ENCODE data around the gene MS4A4E. TPM values are rescaled to one million over a fixed set of nuclear protein-coding genes. Genes with fewer than 3 reads are reported as not detected.

MS4A4E gene
- total and polyA plus RNA-seq, 2 of the 13 experiments (the other 11 are each of a cell fraction or from before 2014, with no cell fraction given) = not detected

DNA sequence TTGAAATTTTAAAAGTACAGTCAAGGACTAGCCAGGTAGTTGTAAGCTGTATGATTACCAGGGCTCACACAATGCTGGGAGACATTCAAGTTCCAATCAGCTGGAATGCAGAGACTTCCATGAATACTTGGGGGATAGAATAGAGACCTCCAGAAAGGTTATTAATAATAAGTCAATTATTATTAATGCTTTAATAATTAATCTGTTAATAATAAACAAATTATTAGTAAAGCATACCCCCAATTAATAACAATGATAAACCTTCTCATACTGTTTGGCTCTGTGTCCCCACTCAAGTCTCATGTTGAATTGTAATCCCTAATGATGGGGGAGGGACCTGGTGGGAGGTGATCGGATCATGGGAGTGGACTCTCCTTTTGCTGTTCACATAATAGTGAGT lies 45.5 kb downstream of the MS4A4E start:
- intact Hi-C loops (cut with micrococcal nuclease; ENCODE audit: unreplicated experiment) = no loop called here
- CTCF ChIA-PET (ENCODE audit: low intra/inter-chr PET ratio, low total read pairs) = no interaction called here

More for the DNA sequence above, 45.5 kb downstream of the MS4A4E start:
- Histone ChIP-seq H3K27me3 (ENCODE audit: control insufficient read depth in 1 of 2, insufficient read depth in 2 of 2, low read length in 2 of 2) (no peaks in the 10 kb centered on the region; a peak in 1 of 5 replicates), H4K20me1 (ENCODE audit: insufficient read depth, low read length) (no peaks in the 10 kb centered on the region), H3K9me3 (ENCODE audit: low read length) (no peaks in the 10 kb centered on the region), H3K79me2 (ENCODE audit: insufficient read depth, low read length) (no peaks in the 10 kb centered on the region), H3K4me2 (ENCODE audit: low read depth, low read length) (no peak overlapping the region), H3K9ac (ENCODE audit: insufficient read depth, low read depth, low read length) (no peak overlapping the region), H3K36me3 (replicated peaks in 1 of 2; ENCODE audit: control insufficient read depth in 1 of 2, insufficient read depth in 2 of 2, low read length in 2 of 2) (no peaks in the 10 kb centered on the region), H2AFZ (ENCODE audit: low read length) (no peak overlapping the region), H3K4me3 (replicated peaks in 1 of 3; ENCODE audit: insufficient read depth in 1 of 3, low read depth in 2 of 3, low read length in 3 of 3) (no peak overlapping the region), H3K27ac (ENCODE audit: extremely low read length, insufficient read depth, low read length) (no peak overlapping the region), H3K4me1 (ENCODE audit: insufficient read depth, low read length) (no peaks in the 10 kb centered on the region)
- in situ Hi-C loops (cut with HindIII; ENCODE audit: extremely low pct_ligation_motif_present, low pct_unique_long_range_greater_than_20kb) = no loop called here
- no peak for ATAC-seq
- POLR2A ChIA-PET = no interaction called here
- BruUV-seq (replicated peaks) = no TSS peak
- TF ChIP-seq STAT5B (CRISPR knock-in tag; IDR thresholded peaks at IDR 0.05) = no peak
- no peak for TF ChIP-seq ZNF883 (CRISPR knock-in tag; IDR thresholded peaks at IDR 0.05; ENCODE audit: not compliant biosample characterization)
- TF ChIP-seq, protein P1, sequence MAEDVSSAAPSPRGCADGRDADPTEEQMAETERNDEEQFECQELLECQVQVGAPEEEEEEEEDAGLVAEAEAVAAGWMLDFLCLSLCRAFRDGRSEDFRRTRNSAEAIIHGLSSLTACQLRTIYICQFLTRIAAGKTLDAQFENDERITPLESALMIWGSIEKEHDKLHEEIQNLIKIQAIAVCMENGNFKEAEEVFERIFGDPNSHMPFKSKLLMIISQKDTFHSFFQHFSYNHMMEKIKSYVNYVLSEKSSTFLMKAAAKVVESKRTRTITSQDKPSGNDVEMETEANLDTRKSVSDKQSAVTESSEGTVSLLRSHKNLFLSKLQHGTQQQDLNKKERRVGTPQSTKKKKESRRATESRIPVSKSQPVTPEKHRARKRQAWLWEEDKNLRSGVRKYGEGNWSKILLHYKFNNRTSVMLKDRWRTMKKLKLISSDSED (CRISPR knock-in tag; IDR thresholded peaks at IDR 0.05) = no peak
- TF ChIP-seq, protein P2, sequence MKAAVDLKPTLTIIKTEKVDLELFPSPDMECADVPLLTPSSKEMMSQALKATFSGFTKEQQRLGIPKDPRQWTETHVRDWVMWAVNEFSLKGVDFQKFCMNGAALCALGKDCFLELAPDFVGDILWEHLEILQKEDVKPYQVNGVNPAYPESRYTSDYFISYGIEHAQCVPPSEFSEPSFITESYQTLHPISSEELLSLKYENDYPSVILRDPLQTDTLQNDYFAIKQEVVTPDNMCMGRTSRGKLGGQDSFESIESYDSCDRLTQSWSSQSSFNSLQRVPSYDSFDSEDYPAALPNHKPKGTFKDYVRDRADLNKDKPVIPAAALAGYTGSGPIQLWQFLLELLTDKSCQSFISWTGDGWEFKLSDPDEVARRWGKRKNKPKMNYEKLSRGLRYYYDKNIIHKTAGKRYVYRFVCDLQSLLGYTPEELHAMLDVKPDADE (CRISPR knock-in tag; IDR thresholded peaks at IDR 0.05) = no peak
- TF ChIP-seq ZFP82 (CRISPR knock-in tag; IDR thresholded peaks at IDR 0.05; ENCODE audit: borderline replicate concordance) = no peak
- TF ChIP-seq FOXO1 (CRISPR knock-in tag; IDR thresholded peaks at IDR 0.05) = no peak
- TF ChIP-seq HNRNPUL1 (IDR thresholded peaks at IDR 0.05; ENCODE audit: low read depth, low read length) = no peak
- TF ChIP-seq ZNF570 (CRISPR knock-in tag; IDR thresholded peaks at IDR 0.05; ENCODE audit: borderline replicate concordance) = no peak
- no peak for TF ChIP-seq ZNF772 (CRISPR knock-in tag; IDR thresholded peaks at IDR 0.05)
- TF ChIP-seq ZNF180 (CRISPR knock-in tag; IDR thresholded peaks at IDR 0.05; ENCODE audit: borderline replicate concordance, low read depth) = no peak
- TF ChIP-seq AKAP8 (CRISPR knock-in tag; IDR thresholded peaks at IDR 0.05) = no peak
- no peak for TF ChIP-seq REL (CRISPR knock-in tag; conservative IDR thresholded peaks at IDR 0.05)
- TF ChIP-seq ZNF354B (CRISPR knock-in tag; IDR thresholded peaks at IDR 0.05) = no peak
- no peak for TF ChIP-seq ZNF773 (CRISPR knock-in tag; IDR thresholded peaks at IDR 0.05; ENCODE audit: borderline replicate concordance)
- TF ChIP-seq ZNF629 (CRISPR knock-in tag; conservative IDR thresholded peaks at IDR 0.05) = no peak
- TF ChIP-seq NR1H2 (CRISPR knock-in tag; IDR thresholded peaks at IDR 0.05; ENCODE audit: borderline replicate concordance, low read depth) = no peak
- TF ChIP-seq ZSCAN20 (CRISPR knock-in tag; IDR thresholded peaks at IDR 0.05; ENCODE audit: borderline replicate concordance) = no peak
- TF ChIP-seq FLYWCH1 (CRISPR knock-in tag; IDR thresholded peaks at IDR 0.05) = no peak
- no peak for TF ChIP-seq GTF2F1 (IDR thresholded peaks at IDR 0.05; ENCODE audit: low read length)
- TF ChIP-seq, protein P3, sequence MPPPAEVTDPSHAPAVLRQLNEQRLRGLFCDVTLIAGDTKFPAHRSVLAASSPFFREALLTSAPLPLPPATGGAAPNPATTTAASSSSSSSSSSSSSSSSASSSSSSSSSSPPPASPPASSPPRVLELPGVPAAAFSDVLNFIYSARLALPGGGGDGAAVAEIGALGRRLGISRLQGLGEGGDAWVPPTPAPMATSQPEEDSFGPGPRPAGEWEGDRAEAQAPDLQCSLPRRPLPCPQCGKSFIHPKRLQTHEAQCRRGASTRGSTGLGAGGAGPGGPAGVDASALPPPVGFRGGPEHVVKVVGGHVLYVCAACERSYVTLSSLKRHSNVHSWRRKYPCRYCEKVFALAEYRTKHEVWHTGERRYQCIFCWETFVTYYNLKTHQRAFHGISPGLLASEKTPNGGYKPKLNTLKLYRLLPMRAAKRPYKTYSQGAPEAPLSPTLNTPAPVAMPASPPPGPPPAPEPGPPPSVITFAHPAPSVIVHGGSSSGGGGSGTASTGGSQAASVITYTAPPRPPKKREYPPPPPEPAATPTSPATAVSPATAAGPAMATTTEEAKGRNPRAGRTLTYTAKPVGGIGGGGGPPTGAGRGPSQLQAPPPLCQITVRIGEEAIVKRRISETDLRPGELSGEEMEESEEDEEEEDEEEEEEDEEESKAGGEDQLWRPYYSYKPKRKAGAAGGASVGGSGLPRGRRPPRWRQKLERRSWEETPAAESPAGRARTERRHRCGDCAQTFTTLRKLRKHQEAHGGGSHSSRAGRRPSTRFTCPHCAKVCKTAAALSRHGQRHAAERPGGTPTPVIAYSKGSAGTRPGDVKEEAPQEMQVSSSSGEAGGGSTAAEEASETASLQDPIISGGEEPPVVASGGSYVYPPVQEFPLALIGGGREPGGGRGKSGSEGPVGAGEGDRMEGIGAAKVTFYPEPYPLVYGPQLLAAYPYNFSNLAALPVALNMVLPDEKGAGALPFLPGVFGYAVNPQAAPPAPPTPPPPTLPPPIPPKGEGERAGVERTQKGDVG (CRISPR knock-in tag; IDR thresholded peaks at IDR 0.05; ENCODE audit: borderline replicate concordance) = no peak
- WGBS (ENCODE audit: low lambda C conversion rate) = 0% methylated on average over 1 of the region's 1 CpG
- no peak for DNase-seq (ENCODE audit: low spot score)
- no peak for FAIRE-seq

Measured in HepG2 (cell line).